Nasal cavity respiratory epithelium epithelial cell of viscerocranial mucosa (primary cell): ENCODE results near the gene LUZP4. TPM values are rescaled to one million over a fixed set of nuclear protein-coding genes. Genes with fewer than 3 reads are reported as not detected.

Experiments
- total RNA-seq: library from RNA; depleted of rRNA; stranded (reverse); fragments of >200 nt; gene quantifications from 2 replicates; pipeline ENCODE4 v1.2.3, GENCODE V29; 2014

Gene LUZP4
- not detected in 2 replicates for total RNA-seq

GRCh38 chrX:115289465-115289864, at the start of gene LUZP4:
LUZP4 (plus strand) TSS chrX:115289715; CDS start chrX:115289760, 45 bp downstream.

Other genes starting within 250 kb of the LUZP4 start
- gene RBMXL3, start 100.3 kb upstream of the LUZP4 start, total RNA-seq = not detected in 2 replicates
- gene LRCH2, start 55.6 kb upstream of the LUZP4 start, total RNA-seq = under 0.01 TPM in 1 of 2 replicates, not detected in the other